Medulla oblongata (tissue), 1 donor: ENCODE measurements around the gene P2RX1.

Experiments
- DNase-seq: peaks from one replicate; pipeline ENCODE4 v3.0.0-alpha.2; 2015; ENCODE audit errors: extremely low spot score

Gene P2RX1

GRCh38 chr17:3887804-3888203, 28.5 kb downstream of the P2RX1 start:
- no peak for DNase-seq

- no peak for DNase-seq
Measured at GRCh38 chr17:3887394-3887793, 28.9 kb downstream of the P2RX1 start.

- DNase-seq, result peak; percentile 79
Measured at GRCh38 chr17:3886776-3887175, 29.5 kb downstream of the P2RX1 start.

- no peak for DNase-seq
Measured at GRCh38 chr17:3885970-3886369, 30.3 kb downstream of the P2RX1 start.

GRCh38 chr17:3885271-3885670, 31.0 kb downstream of the P2RX1 start:
- no peak for DNase-seq

GRCh38 chr17:3884188-3884587, 32.1 kb downstream of the P2RX1 start:
- DNase-seq, result no peak

- DNase-seq, result no peak
Measured at GRCh38 chr17:3882276-3882675, 34.0 kb downstream of the P2RX1 start.

GRCh38 chr17:3880983-3881382, 35.3 kb downstream of the P2RX1 start:
- no peak for DNase-seq

- no peak for DNase-seq
Measured at GRCh38 chr17:3879591-3880417, 36.5 kb downstream of the P2RX1 start.

GRCh38 chr17:3879186-3879585, 37.1 kb downstream of the P2RX1 start:
- peak; percentile 28 for DNase-seq

GRCh38 chr17:3877220-3877619, 39.0 kb downstream of the P2RX1 start:
- DNase-seq, result no peak

GRCh38 chr17:3875317-3875716, 40.9 kb downstream of the P2RX1 start:
- DNase-seq, result no peak

GRCh38 chr17:3873862-3874261, 42.4 kb downstream of the P2RX1 start:
- DNase-seq, result no peak

- no peak for DNase-seq
Measured at GRCh38 chr17:3870871-3871306, 45.4 kb downstream of the P2RX1 start.

- no peak for DNase-seq
Measured at GRCh38 chr17:3867606-3868005, 48.7 kb downstream of the P2RX1 start.

GRCh38 chr17:3867106-3867505, 49.2 kb downstream of the P2RX1 start:
- DNase-seq, result no peak

GRCh38 chr17:3866276-3866675, 50.0 kb downstream of the P2RX1 start:
- no peak for DNase-seq

GRCh38 chr17:3865176-3865575, 51.1 kb downstream of the P2RX1 start:
- peak; percentile 23 for DNase-seq

GRCh38 chr17:3864534-3864933, 51.7 kb downstream of the P2RX1 start:
- no peak for DNase-seq

- no peak for DNase-seq
Measured at GRCh38 chr17:3861761-3862681, 54.2 kb downstream of the P2RX1 start.

- DNase-seq, result no peak
Measured at GRCh38 chr17:3860939-3861700, 55.1 kb downstream of the P2RX1 start.

GRCh38 chr17:3859940-3860339, 56.3 kb downstream of the P2RX1 start:
- no peak for DNase-seq
